ENCODE measurements around the gene STAT4. TPM values are rescaled to one million over a fixed set of nuclear protein-coding genes. Genes with fewer than 3 reads are reported as not detected.

The STAT4 gene
- total RNA-seq, 1 donor from 2014 or later: 1.6 TPM

- DNase-seq (ENCODE audit: low read depth): no peak
- H3K4me3 ChIP-seq (ENCODE audit: low read depth, low read length): no peak overlapping the region
- TF ChIP-seq, protein P1, sequence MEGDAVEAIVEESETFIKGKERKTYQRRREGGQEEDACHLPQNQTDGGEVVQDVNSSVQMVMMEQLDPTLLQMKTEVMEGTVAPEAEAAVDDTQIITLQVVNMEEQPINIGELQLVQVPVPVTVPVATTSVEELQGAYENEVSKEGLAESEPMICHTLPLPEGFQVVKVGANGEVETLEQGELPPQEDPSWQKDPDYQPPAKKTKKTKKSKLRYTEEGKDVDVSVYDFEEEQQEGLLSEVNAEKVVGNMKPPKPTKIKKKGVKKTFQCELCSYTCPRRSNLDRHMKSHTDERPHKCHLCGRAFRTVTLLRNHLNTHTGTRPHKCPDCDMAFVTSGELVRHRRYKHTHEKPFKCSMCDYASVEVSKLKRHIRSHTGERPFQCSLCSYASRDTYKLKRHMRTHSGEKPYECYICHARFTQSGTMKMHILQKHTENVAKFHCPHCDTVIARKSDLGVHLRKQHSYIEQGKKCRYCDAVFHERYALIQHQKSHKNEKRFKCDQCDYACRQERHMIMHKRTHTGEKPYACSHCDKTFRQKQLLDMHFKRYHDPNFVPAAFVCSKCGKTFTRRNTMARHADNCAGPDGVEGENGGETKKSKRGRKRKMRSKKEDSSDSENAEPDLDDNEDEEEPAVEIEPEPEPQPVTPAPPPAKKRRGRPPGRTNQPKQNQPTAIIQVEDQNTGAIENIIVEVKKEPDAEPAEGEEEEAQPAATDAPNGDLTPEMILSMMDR (conservative IDR thresholded peaks at IDR 0.05; ENCODE audit: low read depth, low read length): no peak
Observed at GRCh38 chr2:191081411-191082155, 69.2 kb downstream of the STAT4 start.

DNA sequence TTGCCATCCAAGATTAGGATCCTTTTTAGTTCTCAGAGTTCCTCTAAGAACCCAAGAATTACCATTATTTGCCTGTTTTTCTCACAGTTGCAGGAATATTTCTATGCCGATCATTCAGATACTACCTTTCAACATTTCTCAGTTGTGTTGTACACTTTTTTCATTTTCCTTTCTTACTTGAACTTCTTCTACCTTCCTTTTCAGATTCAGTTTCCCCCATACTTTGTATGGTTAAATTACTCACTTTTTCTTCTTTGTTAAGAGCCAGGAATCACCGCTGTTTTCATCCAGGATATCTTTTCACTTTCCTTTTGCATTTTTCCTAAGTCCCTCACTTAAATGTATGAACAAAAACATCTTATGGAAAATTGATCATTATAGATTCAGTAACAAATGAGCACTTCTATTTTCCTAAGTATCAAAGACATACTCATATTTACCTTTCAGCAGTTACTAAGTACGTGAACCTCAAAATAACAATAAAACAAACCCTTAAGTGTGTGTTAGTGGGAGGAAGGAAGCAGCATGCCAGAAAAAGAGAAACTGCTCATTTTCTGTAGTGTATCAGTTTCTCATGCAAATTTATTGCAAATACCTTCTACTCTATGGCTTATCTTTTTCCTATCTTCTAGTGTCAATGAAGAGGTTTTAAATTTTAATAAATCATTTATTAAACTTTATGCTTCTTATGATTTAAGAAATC, 72.5 kb downstream of the STAT4 start:
- TF ChIP-seq, protein P1 (conservative IDR thresholded peaks at IDR 0.05; ENCODE audit: low read depth, low read length): no peak

GRCh38 chr2:191070276-191070675, 80.5 kb downstream of the STAT4 start:
- H3K4me3 ChIP-seq (ENCODE audit: low read depth, low read length): no peak overlapping the region
- TF ChIP-seq, protein P1 (conservative IDR thresholded peaks at IDR 0.05; ENCODE audit: low read depth, low read length): no peak
- no peak for DNase-seq (ENCODE audit: low read depth)

More for the DNA sequence above, 72.5 kb downstream of the STAT4 start:
- DNase-seq (ENCODE audit: low read depth): no peak
- H3K4me3 ChIP-seq (ENCODE audit: low read depth, low read length): no peak overlapping the region

GRCh38 chr2:191069606-191070005, 81.2 kb downstream of the STAT4 start:
- DNase-seq (ENCODE audit: low read depth): no peak
- no peak overlapping the region for H3K4me3 ChIP-seq (ENCODE audit: low read depth, low read length)
- TF ChIP-seq, protein P1 (conservative IDR thresholded peaks at IDR 0.05; ENCODE audit: low read depth, low read length): no peak

GRCh38 chr2:191066919-191067233, 83.9 kb downstream of the STAT4 start:
- no peak overlapping the region for H3K4me3 ChIP-seq (ENCODE audit: low read depth, low read length)
- TF ChIP-seq, protein P1 (conservative IDR thresholded peaks at IDR 0.05; ENCODE audit: low read depth, low read length): no peak
- DNase-seq (ENCODE audit: low read depth): no peak

- H3K4me3 ChIP-seq (ENCODE audit: low read depth, low read length): no peak overlapping the region
- TF ChIP-seq, protein P1 (conservative IDR thresholded peaks at IDR 0.05; ENCODE audit: low read depth, low read length): no peak
- DNase-seq (ENCODE audit: low read depth): no peak
Observed at GRCh38 chr2:191066197-191066918, 84.4 kb downstream of the STAT4 start.

Measured in epithelial cell of proximal tubule (primary cell).